Neural progenitor cell (in vitro differentiated cells): Measurements from ENCODE around the gene SMARCC2.

ENCODE experiments used
- EZH2 ChIP-seq: fragments of 200-600 bp; sonication (generic); IDR thresholded peaks from 2 replicates; pipeline ENCODE4 v1.6.1; 2017; ENCODE audit warnings: antibody characterized with exemption, mild to moderate bottlenecking, moderate library complexity
- TF ChIP-seq, protein P1 (sequence below): fragments of 200-600 bp; sonication (generic); IDR thresholded peaks from 2 replicates; pipeline ENCODE4 v1.5.1; 2017; ENCODE audit warnings: antibody characterized with exemption, mild to moderate bottlenecking

GRCh38 chr12:56158926-56159461 lies 30.3 kb downstream of the SMARCC2 start:
- TF ChIP-seq EZH2, result no peak
- TF ChIP-seq, protein P1, sequence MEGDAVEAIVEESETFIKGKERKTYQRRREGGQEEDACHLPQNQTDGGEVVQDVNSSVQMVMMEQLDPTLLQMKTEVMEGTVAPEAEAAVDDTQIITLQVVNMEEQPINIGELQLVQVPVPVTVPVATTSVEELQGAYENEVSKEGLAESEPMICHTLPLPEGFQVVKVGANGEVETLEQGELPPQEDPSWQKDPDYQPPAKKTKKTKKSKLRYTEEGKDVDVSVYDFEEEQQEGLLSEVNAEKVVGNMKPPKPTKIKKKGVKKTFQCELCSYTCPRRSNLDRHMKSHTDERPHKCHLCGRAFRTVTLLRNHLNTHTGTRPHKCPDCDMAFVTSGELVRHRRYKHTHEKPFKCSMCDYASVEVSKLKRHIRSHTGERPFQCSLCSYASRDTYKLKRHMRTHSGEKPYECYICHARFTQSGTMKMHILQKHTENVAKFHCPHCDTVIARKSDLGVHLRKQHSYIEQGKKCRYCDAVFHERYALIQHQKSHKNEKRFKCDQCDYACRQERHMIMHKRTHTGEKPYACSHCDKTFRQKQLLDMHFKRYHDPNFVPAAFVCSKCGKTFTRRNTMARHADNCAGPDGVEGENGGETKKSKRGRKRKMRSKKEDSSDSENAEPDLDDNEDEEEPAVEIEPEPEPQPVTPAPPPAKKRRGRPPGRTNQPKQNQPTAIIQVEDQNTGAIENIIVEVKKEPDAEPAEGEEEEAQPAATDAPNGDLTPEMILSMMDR, result no peak
